SK-N-SH (cell line): ENCODE results near the gene ONECUT1. TPM values are rescaled to one million over a fixed set of nuclear protein-coding genes. Genes with fewer than 3 reads are reported as not detected.

Source experiments
- CTCF ChIA-PET: fragments of 300-600, 350-600 bp; formaldehyde crosslinking; extraction: SDS; loops from one replicate; lab custom pipeline; 2021; lab: Yijun Ruan, JAX
- POLR2A ChIA-PET: fragments of 350-600 bp; sonication (Branson Sonifier 250); formaldehyde crosslinking; extraction: SDS; loops from one replicate; lab custom pipeline; 2020; ENCODE audit warnings: antibody characterized with exemption, inconsistent platforms; lab: Yijun Ruan, JAX
- DNase-seq: peaks from one replicate; pipeline ENCODE4 v3.0.0; 2012
- H2AFZ ChIP-seq: fragments of 200-600 bp; sonication (generic); 2 replicates; pipeline ENCODE4 v1.8.1; 2016; ENCODE audit warnings: antibody characterized with exemption, mild to moderate bottlenecking, low read depth
- H3F3A ChIP-seq: fragments of 200-600 bp; sonication (generic); replicated peaks from 2 replicates; pipeline ENCODE3; 2016; ENCODE audit warnings: antibody characterized with exemption, mild to moderate bottlenecking; ENCODE audit not compliant: insufficient read depth
- H3K27ac ChIP-seq, 2 experiments: fragments of 200-500 bp in 1 of 2; fragments of 200-600 bp in 1 of 2; sonication (Bioruptor generic) in 1 of 2; sonication (generic), shearing (Covaris generic) in 1 of 2; 2 replicates each; pipeline versions ENCODE4 v1.5.1 to v1.6.1; 2014 to 2016; ENCODE audit warnings: low read depth in 2 of 2, inconsistent platforms in 1 of 2, low read length in 1 of 2, mild to moderate bottlenecking in 1 of 2, mixed read lengths in 1 of 2
- H3K27me3 ChIP-seq: fragments of 200-600 bp; sonication (generic), shearing (Covaris generic); 2 replicates; pipeline ENCODE4 v1.6.1; 2016; ENCODE audit warnings: mixed run types; ENCODE audit not compliant: insufficient read depth
- H3K36me3 ChIP-seq, 2 experiments: fragments of 200-500 bp in 1 of 2; fragments of 200-600 bp in 1 of 2; sonication (Bioruptor generic) in 1 of 2; sonication (generic) in 1 of 2; replicated peaks in 1 of 2; 2 replicates each; pipeline versions ENCODE3 to v1.5.1; 2014 to 2016; ENCODE audit warnings: low read length in 1 of 2, mild to moderate bottlenecking in 1 of 2; ENCODE audit not compliant: insufficient read depth in 2 of 2, control insufficient read depth in 1 of 2
- H3K4me1 ChIP-seq, 2 experiments: fragments of 200-500 bp in 1 of 2; fragments of 200-600 bp in 1 of 2; sonication (Bioruptor generic) in 1 of 2; sonication (generic), shearing (Covaris generic) in 1 of 2; 2 replicates each; pipeline versions ENCODE4 v1.5.1 to v1.6.1; 2014 to 2016; ENCODE audit warnings: low read depth in 1 of 2, low read length in 1 of 2, mixed run types in 1 of 2; ENCODE audit not compliant: insufficient read depth in 2 of 2, control insufficient read depth in 1 of 2
- H3K4me2 ChIP-seq: fragments of 200-600 bp; sonication (generic), shearing (Covaris generic); 2 replicates; pipeline ENCODE4 v1.6.1; 2017; ENCODE audit warnings: mixed run types
- H3K4me3 ChIP-seq, 2 experiments: fragments of 200-500 bp in 1 of 2; fragments of 200-600 bp in 1 of 2; sonication (Bioruptor generic) in 1 of 2; sonication (generic), shearing (Covaris generic) in 1 of 2; 2 replicates each; pipeline versions ENCODE4 v1.5.1 to v1.8.1; 2014 to 2016; ENCODE audit warnings: low read depth in 2 of 2, inconsistent platforms in 1 of 2, low read length in 1 of 2, mild to moderate bottlenecking in 1 of 2, mixed read lengths in 1 of 2, moderate library complexity in 1 of 2
- H3K79me2 ChIP-seq: fragments of 200-600 bp; sonication (generic); 2 replicates; pipeline ENCODE4 v1.8.1; 2017; ENCODE audit warnings: mild to moderate bottlenecking; ENCODE audit not compliant: insufficient read depth
- H3K9ac ChIP-seq: fragments of 200-600 bp; sonication (generic); 2 replicates; pipeline ENCODE4 v1.6.1; 2017; ENCODE audit warnings: mixed run types
- H3K9me2 ChIP-seq: fragments of 200-600 bp; sonication (generic); 2 replicates; pipeline ENCODE4 v1.6.1; 2017; ENCODE audit warnings: mixed run types
- H3K9me3 ChIP-seq: fragments of 200-600 bp; sonication (generic); 2 replicates; pipeline ENCODE4 v1.6.1; 2017; ENCODE audit warnings: mixed run types, mild to moderate bottlenecking, moderate library complexity
- H4K20me1 ChIP-seq: fragments of 200-600 bp; sonication (generic); 2 replicates; pipeline ENCODE4 v1.6.1; 2017; ENCODE audit warnings: mild to moderate bottlenecking, mixed run types; ENCODE audit not compliant: insufficient read depth
- EP300 ChIP-seq, 2 experiments: IDR thresholded peaks; 2 replicates each; pipeline versions ENCODE4 v1.4.0 to v1.6.1; 2012; ENCODE audit warnings: borderline replicate concordance in 1 of 2, low read depth in 1 of 2, low read length in 1 of 2
- FOXJ3 ChIP-seq: sonication (generic); formaldehyde crosslinking; IDR thresholded peaks from 2 replicates; pipeline ENCODE4 v1.5.1; 2020; ENCODE audit warnings: mild to moderate bottlenecking, missing genetic modification reagents
- FOXM1 ChIP-seq: IDR thresholded peaks from 2 replicates; pipeline ENCODE4 v1.4.0; 2012; ENCODE audit warnings: low read depth, mild to moderate bottlenecking
- GATA2 ChIP-seq: sonication (generic); formaldehyde crosslinking; IDR thresholded peaks from 2 replicates; pipeline ENCODE4 v1.5.0; 2020; ENCODE audit warnings: mild to moderate bottlenecking, missing genetic modification reagents
- MAX ChIP-seq: IDR thresholded peaks from 2 replicates; pipeline ENCODE4 v1.4.0; 2012; ENCODE audit warnings: low read depth
- MEF2A ChIP-seq: IDR thresholded peaks from 2 replicates; pipeline ENCODE4 v1.4.0; 2012; ENCODE audit warnings: low read depth, borderline replicate concordance
- NFIC ChIP-seq: IDR thresholded peaks from 2 replicates; pipeline ENCODE4 v1.4.0; 2012; ENCODE audit warnings: borderline replicate concordance
- NRF1 ChIP-seq: IDR thresholded peaks from 2 replicates; pipeline ENCODE4 v1.6.1; 2012; ENCODE audit warnings: low read depth, mild to moderate bottlenecking, low read length
- POLR2AphosphoS5 ChIP-seq: IDR thresholded peaks from 2 replicates; pipeline ENCODE4 v1.6.1; 2012; ENCODE audit warnings: low read depth, low read length
- RFX5 ChIP-seq: IDR thresholded peaks from 2 replicates; pipeline ENCODE4 v1.6.1; 2012; ENCODE audit warnings: mild to moderate bottlenecking, improper control_type of control experiment, low read length
- RXRA ChIP-seq: IDR thresholded peaks from 2 replicates; pipeline ENCODE4 v1.4.0; 2012; ENCODE audit warnings: low read depth, mild to moderate bottlenecking, borderline replicate concordance
- SIN3A ChIP-seq: IDR thresholded peaks from 2 replicates; pipeline ENCODE4 v1.6.1; 2012; ENCODE audit warnings: low read depth, mild to moderate bottlenecking, low read length, moderate library complexity, borderline replicate concordance
- SMC3 ChIP-seq: IDR thresholded peaks from 2 replicates; pipeline ENCODE4 v1.6.1; 2012; ENCODE audit warnings: low read depth, low read length, improper control_type of control experiment
- TAF1 ChIP-seq: IDR thresholded peaks from 2 replicates; pipeline ENCODE4 v1.6.1; 2012; ENCODE audit warnings: low read depth, mild to moderate bottlenecking, low read length, moderate library complexity, borderline replicate concordance
- TCF12 ChIP-seq: IDR thresholded peaks from 2 replicates; pipeline ENCODE4 v1.4.0; 2012
- TEAD4 ChIP-seq: IDR thresholded peaks from 2 replicates; pipeline ENCODE4 v1.4.0; 2012; ENCODE audit warnings: mild to moderate bottlenecking, borderline replicate concordance; ENCODE audit not compliant: insufficient read depth
- USF1 ChIP-seq: IDR thresholded peaks from 2 replicates; pipeline ENCODE4 v1.4.0; 2012; ENCODE audit warnings: low read depth, borderline replicate concordance
- YY1 ChIP-seq: IDR thresholded peaks from 2 replicates; pipeline ENCODE4 v1.4.0; 2012; ENCODE audit warnings: low read depth, mild to moderate bottlenecking
- WGBS: methylation state at CpG from one replicate; pipeline ENCODE4 v1.1.6; 2017; ENCODE audit warnings: low lambda C conversion rate; 5-methylcytosine and 5-hydroxymethylcytosine counted together
- polyA plus RNA-seq, 3 experiments: library from polyadenylated mRNA; depleted of rRNA; stranded (reverse); fragments of >200 nt; gene quantifications; 2 replicates each; pipeline ENCODE4 v1.2.3, GENCODE V29; 2012
- TF ChIP-seq, protein P1 (sequence below): IDR thresholded peaks from 2 replicates; pipeline ENCODE4 v1.6.1; 2012; ENCODE audit warnings: mild to moderate bottlenecking, low read depth, low read length, moderate library complexity
- TF ChIP-seq, protein P2 (sequence below): IDR thresholded peaks from 2 replicates; pipeline ENCODE4 v1.4.0; 2012; ENCODE audit warnings: low read depth, borderline replicate concordance

The ONECUT1 gene
- polyA plus RNA-seq, 1 of the 3 experiments (the other 2 are of a cell fraction): not detected

DNA sequence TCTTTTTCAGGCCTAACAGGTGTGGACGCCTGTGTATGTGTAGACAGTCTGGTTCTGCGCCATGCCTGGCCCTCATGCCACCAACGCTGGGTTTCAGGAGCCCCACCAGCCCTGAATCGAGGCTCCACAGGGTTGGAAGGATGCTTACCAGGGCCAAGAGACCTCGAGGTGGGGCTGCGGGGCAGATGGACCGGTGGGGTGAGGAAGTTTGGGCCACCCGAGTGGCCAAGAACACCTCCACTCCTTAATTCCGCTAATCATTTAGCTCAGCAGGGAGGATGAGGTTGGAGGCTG is 6.0 kb upstream of the ONECUT1 start:
- no peak overlapping the region for H3K4me2 ChIP-seq
- no peak for DNase-seq
- peaks cover 4% of the 10 kb centered on the region for H3F3A ChIP-seq
- no peaks in the 10 kb centered on the region for H3K36me3 ChIP-seq
- peaks cover 97% of the 10 kb centered on the region for H3K27me3 ChIP-seq
- no peaks in the 10 kb centered on the region for H3K79me2 ChIP-seq
- no peak overlapping the region for H3K27ac ChIP-seq
- H4K20me1 ChIP-seq: no peaks in the 10 kb centered on the region
- ChIA-PET POLR2A (no interaction called here), CTCF (interaction anchor here (0.9 to 1.6 kb wide), 2 partner anchors 14 to 465 kb away, joined by 3 to 7 read pairs; no protein-coding TSS in a partner anchor)
- TF ChIP-seq FOXM1 (no peak), MEF2A (no peak), NRF1 (no peak), YY1 (no peak), EP300 (IDR thresholded peaks at IDR 0.05; ENCODE audit: borderline replicate concordance in 1 of 2, low read depth in 1 of 2, low read length in 1 of 2) (no peak), TCF12 (no peak), RXRA (no peak), RFX5 (no peak), TEAD4 (no peak), POLR2AphosphoS5 (no peak), USF1 (no peak), SMC3 (no peak), GATA2 (CRISPR knock-in tag) (no peak), SIN3A (no peak), FOXJ3 (CRISPR knock-in tag) (no peak), NFIC (no peak), MAX (no peak), TAF1 (no peak)
- TF ChIP-seq, protein P1, sequence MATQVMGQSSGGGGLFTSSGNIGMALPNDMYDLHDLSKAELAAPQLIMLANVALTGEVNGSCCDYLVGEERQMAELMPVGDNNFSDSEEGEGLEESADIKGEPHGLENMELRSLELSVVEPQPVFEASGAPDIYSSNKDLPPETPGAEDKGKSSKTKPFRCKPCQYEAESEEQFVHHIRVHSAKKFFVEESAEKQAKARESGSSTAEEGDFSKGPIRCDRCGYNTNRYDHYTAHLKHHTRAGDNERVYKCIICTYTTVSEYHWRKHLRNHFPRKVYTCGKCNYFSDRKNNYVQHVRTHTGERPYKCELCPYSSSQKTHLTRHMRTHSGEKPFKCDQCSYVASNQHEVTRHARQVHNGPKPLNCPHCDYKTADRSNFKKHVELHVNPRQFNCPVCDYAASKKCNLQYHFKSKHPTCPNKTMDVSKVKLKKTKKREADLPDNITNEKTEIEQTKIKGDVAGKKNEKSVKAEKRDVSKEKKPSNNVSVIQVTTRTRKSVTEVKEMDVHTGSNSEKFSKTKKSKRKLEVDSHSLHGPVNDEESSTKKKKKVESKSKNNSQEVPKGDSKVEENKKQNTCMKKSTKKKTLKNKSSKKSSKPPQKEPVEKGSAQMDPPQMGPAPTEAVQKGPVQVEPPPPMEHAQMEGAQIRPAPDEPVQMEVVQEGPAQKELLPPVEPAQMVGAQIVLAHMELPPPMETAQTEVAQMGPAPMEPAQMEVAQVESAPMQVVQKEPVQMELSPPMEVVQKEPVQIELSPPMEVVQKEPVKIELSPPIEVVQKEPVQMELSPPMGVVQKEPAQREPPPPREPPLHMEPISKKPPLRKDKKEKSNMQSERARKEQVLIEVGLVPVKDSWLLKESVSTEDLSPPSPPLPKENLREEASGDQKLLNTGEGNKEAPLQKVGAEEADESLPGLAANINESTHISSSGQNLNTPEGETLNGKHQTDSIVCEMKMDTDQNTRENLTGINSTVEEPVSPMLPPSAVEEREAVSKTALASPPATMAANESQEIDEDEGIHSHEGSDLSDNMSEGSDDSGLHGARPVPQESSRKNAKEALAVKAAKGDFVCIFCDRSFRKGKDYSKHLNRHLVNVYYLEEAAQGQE: no peak
- TF ChIP-seq, protein P2, sequence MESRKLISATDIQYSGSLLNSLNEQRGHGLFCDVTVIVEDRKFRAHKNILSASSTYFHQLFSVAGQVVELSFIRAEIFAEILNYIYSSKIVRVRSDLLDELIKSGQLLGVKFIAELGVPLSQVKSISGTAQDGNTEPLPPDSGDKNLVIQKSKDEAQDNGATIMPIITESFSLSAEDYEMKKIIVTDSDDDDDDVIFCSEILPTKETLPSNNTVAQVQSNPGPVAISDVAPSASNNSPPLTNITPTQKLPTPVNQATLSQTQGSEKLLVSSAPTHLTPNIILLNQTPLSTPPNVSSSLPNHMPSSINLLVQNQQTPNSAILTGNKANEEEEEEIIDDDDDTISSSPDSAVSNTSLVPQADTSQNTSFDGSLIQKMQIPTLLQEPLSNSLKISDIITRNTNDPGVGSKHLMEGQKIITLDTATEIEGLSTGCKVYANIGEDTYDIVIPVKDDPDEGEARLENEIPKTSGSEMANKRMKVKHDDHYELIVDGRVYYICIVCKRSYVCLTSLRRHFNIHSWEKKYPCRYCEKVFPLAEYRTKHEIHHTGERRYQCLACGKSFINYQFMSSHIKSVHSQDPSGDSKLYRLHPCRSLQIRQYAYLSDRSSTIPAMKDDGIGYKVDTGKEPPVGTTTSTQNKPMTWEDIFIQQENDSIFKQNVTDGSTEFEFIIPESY: no peak
- H3K9me2 ChIP-seq: no peaks in the 10 kb centered on the region
- H3K9me3 ChIP-seq: no peaks in the 10 kb centered on the region
- no peak overlapping the region for H2AFZ ChIP-seq
- 21% methylated on average over 6 of the region's 9 CpGs for WGBS
- no peak overlapping the region for H3K4me3 ChIP-seq
- no peaks in the 10 kb centered on the region for H3K4me1 ChIP-seq
- no peak overlapping the region for H3K9ac ChIP-seq
